NB4 (cell line): Measurements from ENCODE around the gene FAM20B.

Experiments
- DNase-seq: peaks from one replicate; pipeline ENCODE4 v3.0.0; 2010; ENCODE audit warnings: low read depth
- H3K4me3 ChIP-seq: one replicate; pipeline ENCODE4 v1.5.1; 2011; ENCODE audit warnings: mild to moderate bottlenecking, low read depth, low read length, moderate library complexity
- CTCF ChIP-seq: IDR thresholded peaks from one replicate; pipeline ENCODE4 v1.5.1; 2012; ENCODE audit warnings: low read depth, low read length
- MAX ChIP-seq: IDR thresholded peaks from 2 replicates; pipeline ENCODE4 v1.6.1; 2011; ENCODE audit warnings: low read depth, low read length
- MYC ChIP-seq: IDR thresholded peaks from 2 replicates; pipeline ENCODE4 v1.6.1; 2011; ENCODE audit warnings: low read depth, low read length
- POLR2A ChIP-seq: IDR thresholded peaks from 2 replicates; pipeline ENCODE4 v1.6.1; 2011; ENCODE audit warnings: mild to moderate bottlenecking; ENCODE audit not compliant: insufficient read length; ENCODE audit errors: extremely low read depth

The FAM20B gene

GRCh38 chr1:179107706-179108629 lies 82.3 kb downstream of the FAM20B start:
- no peak for TF ChIP-seq CTCF
- no peak overlapping the region for H3K4me3 ChIP-seq
- no peak for DNase-seq

GRCh38 chr1:179108644-179109043 lies 83.0 kb downstream of the FAM20B start:
- no peak overlapping the region for H3K4me3 ChIP-seq
- no peak for TF ChIP-seq MYC
- no peak for TF ChIP-seq POLR2A
- TF ChIP-seq CTCF: no peak
- TF ChIP-seq MAX: no peak
- no peak for DNase-seq

- no peak for DNase-seq
Measured at GRCh38 chr1:179115181-179115580, 89.5 kb downstream of the FAM20B start.

GRCh38 chr1:179119513-179119912 lies 93.8 kb downstream of the FAM20B start:
- DNase-seq: no peak
- H3K4me3 ChIP-seq: no peak overlapping the region
- TF ChIP-seq MYC (no peak), CTCF (no peak), POLR2A (no peak), MAX (no peak)

More at GRCh38 chr1:179115181-179115580, 89.5 kb downstream of the FAM20B start:
- no peak overlapping the region for H3K4me3 ChIP-seq
- TF ChIP-seq CTCF: no peak
- TF ChIP-seq MYC: no peak
- no peak for TF ChIP-seq POLR2A
- no peak for TF ChIP-seq MAX

GRCh38 chr1:179120736-179121135 lies 95.0 kb downstream of the FAM20B start:
- DNase-seq: no peak
- no peak overlapping the region for H3K4me3 ChIP-seq
- TF ChIP-seq CTCF: no peak
- no peak for TF ChIP-seq MYC
- TF ChIP-seq POLR2A: no peak
- TF ChIP-seq MAX: no peak
